ENCODE results near the gene LRMDA. TPM values are rescaled to one million over a fixed set of nuclear protein-coding genes. Genes with fewer than 3 reads are reported as not detected.

LRMDA gene
- total and polyA plus RNA-seq, 2 of the 13 experiments (the other 11 are each of a cell fraction or from before 2014, with no cell fraction given): 13.4 to 22.0 TPM

GRCh38 chr10:75596930-75597620, 165.7 kb downstream of the LRMDA start:
- WGBS (ENCODE audit: low lambda C conversion rate): 88% methylated on average over 6 of the region's 6 CpGs
- no peaks in the 10 kb centered on the region for H3K79me2 ChIP-seq (ENCODE audit: insufficient read depth, low read length)
- no peak overlapping the region for H3K27ac ChIP-seq (ENCODE audit: extremely low read length, insufficient read depth, low read length)
- no peak overlapping the region for H3K9ac ChIP-seq (ENCODE audit: insufficient read depth, low read depth, low read length)
- TF ChIP-seq ATF7 (IDR thresholded peaks at IDR 0.05) (peak; percentile 69), ATF7 (CRISPR knock-in tag; IDR thresholded peaks at IDR 0.05) (no peak), BORCS8-MEF2B (CRISPR knock-in tag; IDR thresholded peaks at IDR 0.05) (no peak)
- DNase-seq (ENCODE audit: low spot score) (no peak), ATAC-seq (no peak), FAIRE-seq (no peak)
- peaks cover 0 to 2% of the 10 kb centered on the region in 2 experiments; a peak in 2 of 5 replicates for H3K36me3 ChIP-seq (replicated peaks in 1 of 2; ENCODE audit: control insufficient read depth in 1 of 2, insufficient read depth in 2 of 2, low read length in 2 of 2)
- in situ Hi-C loops (cut with HindIII; ENCODE audit: extremely low pct_ligation_motif_present, low pct_unique_long_range_greater_than_20kb) (no loop called here), intact Hi-C loops (cut with micrococcal nuclease; ENCODE audit: unreplicated experiment) (no loop called here)
- no TSS peak for BruUV-seq (replicated peaks)
- no peak overlapping the region for H3K4me3 ChIP-seq (replicated peaks in 1 of 3; ENCODE audit: insufficient read depth in 1 of 3, low read depth in 2 of 3, low read length in 3 of 3)
- H2AFZ ChIP-seq (ENCODE audit: low read length): no peak overlapping the region
- no peaks in the 10 kb centered on the region for H3K27me3 ChIP-seq (ENCODE audit: control insufficient read depth in 1 of 2, insufficient read depth in 2 of 2, low read length in 2 of 2)
- ChIA-PET CTCF (ENCODE audit: low intra/inter-chr PET ratio, low total read pairs) (no interaction called here), POLR2A (no interaction called here)
- H3K9me3 ChIP-seq (ENCODE audit: low read length): no peaks in the 10 kb centered on the region
- H3K4me2 ChIP-seq (ENCODE audit: low read depth, low read length): no peak overlapping the region
- no peaks in the 10 kb centered on the region for H4K20me1 ChIP-seq (ENCODE audit: insufficient read depth, low read length)
- H3K4me1 ChIP-seq (ENCODE audit: insufficient read depth, low read length): peaks cover 42% of the 10 kb centered on the region

GRCh38 chr10:75597773-75598440, 166.5 kb downstream of the LRMDA start:
- ATAC-seq: peak; percentile 26; the same call in 1 of the 3 replicates
- DNase-seq (ENCODE audit: low spot score): no peak
- peak; percentile 43 for FAIRE-seq
- H3K4me2 ChIP-seq (ENCODE audit: low read depth, low read length): peak overlapping the region; percentile 37; the same call in 1 of the 2 replicates
- CTCF ChIA-PET (ENCODE audit: low intra/inter-chr PET ratio, low total read pairs): no interaction called here
- peaks cover 42% of the 10 kb centered on the region for H3K4me1 ChIP-seq (ENCODE audit: insufficient read depth, low read length)
- POLR2A ChIA-PET: no interaction called here
- H3K9ac ChIP-seq (ENCODE audit: insufficient read depth, low read depth, low read length): no peak overlapping the region
- no peaks in the 10 kb centered on the region for H3K9me3 ChIP-seq (ENCODE audit: low read length)
- H3K79me2 ChIP-seq (ENCODE audit: insufficient read depth, low read length): no peaks in the 10 kb centered on the region
- H3K36me3 ChIP-seq (replicated peaks in 1 of 2; ENCODE audit: control insufficient read depth in 1 of 2, insufficient read depth in 2 of 2, low read length in 2 of 2): peaks cover 0 to 2% of the 10 kb centered on the region in 2 experiments; a peak in 2 of 5 replicates
- in situ Hi-C loops (cut with HindIII; ENCODE audit: extremely low pct_ligation_motif_present, low pct_unique_long_range_greater_than_20kb) (no loop called here), intact Hi-C loops (cut with micrococcal nuclease; ENCODE audit: unreplicated experiment) (no loop called here)
- no peak overlapping the region for H3K4me3 ChIP-seq (replicated peaks in 1 of 3; ENCODE audit: insufficient read depth in 1 of 3, low read depth in 2 of 3, low read length in 3 of 3)
- no peak overlapping the region for H3K27ac ChIP-seq (ENCODE audit: extremely low read length, insufficient read depth, low read length)
- no peaks in the 10 kb centered on the region for H4K20me1 ChIP-seq (ENCODE audit: insufficient read depth, low read length)
- WGBS (ENCODE audit: low lambda C conversion rate): 69% methylated on average over 15 of the region's 15 CpGs
- BruUV-seq (replicated peaks): no TSS peak
- no peak overlapping the region for H2AFZ ChIP-seq (ENCODE audit: low read length)
- H3K27me3 ChIP-seq (ENCODE audit: control insufficient read depth in 1 of 2, insufficient read depth in 2 of 2, low read length in 2 of 2): no peaks in the 10 kb centered on the region
- TF ChIP-seq ZNF639 (CRISPR knock-in tag; conservative IDR thresholded peaks at IDR 0.05): no peak
- no peak for TF ChIP-seq SOX6 (IDR thresholded peaks at IDR 0.05)
- TF ChIP-seq SOX6 (CRISPR knock-in tag; IDR thresholded peaks at IDR 0.05): 0 out of 2 replicates have a peak, but pooled peaks have one; percentile 13
- TF ChIP-seq PREB (CRISPR knock-in tag; IDR thresholded peaks at IDR 0.05): no peak
- TF ChIP-seq ATF7-NPFF (CRISPR knock-in tag; IDR thresholded peaks at IDR 0.05; ENCODE audit: low read depth): no peak
- TF ChIP-seq MLX (CRISPR knock-in tag; IDR thresholded peaks at IDR 0.05): no peak
- TF ChIP-seq KMT2B (CRISPR knock-in tag; IDR thresholded peaks at IDR 0.05): no peak
- TF ChIP-seq ZNF501 (CRISPR knock-in tag; IDR thresholded peaks at IDR 0.05): no peak

Data from HepG2 (cell line).